IMR-90 (cell line): ENCODE measurements around the gene PIEZO1. TPM values are rescaled to one million over a fixed set of nuclear protein-coding genes. Genes with fewer than 3 reads are reported as not detected.
A peak's percentile ranks its signal among the peaks of the same experiment; 100 is the strongest.
"Not testable (repeated sequence)": the region's sequence is repeated elsewhere in the genome, so short reads cannot be mapped to it uniquely, and the experiment has no call there.

Experiments
- ATAC-seq: fragments of 200-7000 bp; cut with Tn5 transposase; 2 replicates; pipeline ENCODE4 v1.9.1; 2020; ENCODE audit warnings: low read depth, mild to moderate bottlenecking, moderate library complexity
- BruUV-seq: library from RNA; stranded (reverse); fragments of 400-500 nt; replicated peaks from 2 replicates; lab custom pipeline; 2021; lab: Mats Ljungman, UMichigan
- CTCF ChIA-PET: fragments of 300-600 bp; formaldehyde crosslinking; extraction: SDS; loops from one replicate; lab custom pipeline; 2021; ENCODE audit warnings: antibody characterized with exemption; lab: Yijun Ruan, JAX
- POLR2A ChIA-PET: fragments of 300-600 bp; sonication (Branson Sonifier 250); formaldehyde crosslinking; loops from one replicate; lab custom pipeline; 2022; ENCODE audit warnings: antibody characterized with exemption; ENCODE audit not compliant: unreplicated experiment; lab: Charles Lee
- DNase-seq: peaks from one replicate; pipeline ENCODE4 v3.0.0; 2013
- H2AFZ ChIP-seq: replicated peaks from 2 replicates; pipeline ENCODE3; 2013; ENCODE audit warnings: low read length, mild to moderate bottlenecking; ENCODE audit not compliant: poor library complexity
- H2AK5ac ChIP-seq: 2 replicates; pipeline ENCODE4 v1.6.1; 2013; ENCODE audit warnings: low read depth, low read length, inconsistent platforms
- H2AK9ac ChIP-seq: replicated peaks from 2 replicates; pipeline ENCODE3; 2013; ENCODE audit warnings: mild to moderate bottlenecking, low read depth, low read length, moderate library complexity; ENCODE audit not compliant: poor library complexity
- H2BK120ac ChIP-seq: 2 replicates; pipeline ENCODE4 v1.6.1; 2013; ENCODE audit warnings: low read depth, low read length, inconsistent platforms
- H2BK15ac ChIP-seq: 3 replicates; pipeline ENCODE4 v1.6.1; 2013; ENCODE audit warnings: low read depth, low read length, inconsistent platforms
- H2BK20ac ChIP-seq: 2 replicates; pipeline ENCODE4 v1.6.1; 2013; ENCODE audit warnings: low read depth, mild to moderate bottlenecking, inconsistent platforms, low read length, moderate library complexity
- H2BK5ac ChIP-seq: 2 replicates; pipeline ENCODE4 v1.6.1; 2013; ENCODE audit warnings: mild to moderate bottlenecking, low read depth, low read length, inconsistent platforms; ENCODE audit not compliant: poor library complexity, severe bottlenecking
- H3K14ac ChIP-seq: replicated peaks from 2 replicates; pipeline ENCODE4 v1.6.1; 2013; ENCODE audit warnings: low read depth, low read length, inconsistent platforms
- H3K18ac ChIP-seq: 2 replicates; pipeline ENCODE4 v1.6.1; 2013; ENCODE audit warnings: low read depth, low read length, control low read depth
- H3K23ac ChIP-seq: 2 replicates; pipeline ENCODE4 v1.6.1; 2013; ENCODE audit warnings: low read depth, low read length, inconsistent platforms
- H3K27ac ChIP-seq: 2 replicates; pipeline ENCODE4 v1.5.1; 2013; ENCODE audit warnings: mild to moderate bottlenecking, control low read depth, low read length; ENCODE audit not compliant: insufficient read depth
- H3K27me3 ChIP-seq: 2 replicates; pipeline ENCODE4 v1.6.1; 2013; ENCODE audit warnings: low read length; ENCODE audit not compliant: control insufficient read depth, insufficient read depth
- H3K36me3 ChIP-seq: 2 replicates; pipeline ENCODE4 v1.6.1; 2013; ENCODE audit warnings: low read length, mixed read lengths; ENCODE audit not compliant: control insufficient read depth, insufficient read depth
- H3K4ac ChIP-seq: 2 replicates; pipeline ENCODE4 v1.6.1; 2013; ENCODE audit warnings: low read depth, low read length, inconsistent platforms
- H3K4me1 ChIP-seq: 2 replicates; pipeline ENCODE4 v1.6.1; 2013; ENCODE audit warnings: low read length, mixed read lengths; ENCODE audit not compliant: control insufficient read depth, insufficient read depth
- H3K4me2 ChIP-seq: 2 replicates; pipeline ENCODE4 v1.6.1; 2013; ENCODE audit warnings: low read depth, mild to moderate bottlenecking, control low read depth, low read length, moderate library complexity
- H3K4me3 ChIP-seq: 2 replicates; pipeline ENCODE4 v1.5.1; 2013; ENCODE audit warnings: low read depth, mild to moderate bottlenecking, control low read depth, low read length, moderate library complexity; ENCODE audit not compliant: insufficient read depth
- H3K56ac ChIP-seq: 2 replicates; pipeline ENCODE4 v1.6.1; 2013; ENCODE audit warnings: low read length, inconsistent platforms; ENCODE audit not compliant: insufficient read depth; ENCODE audit errors: extremely low read depth
- H3K79me1 ChIP-seq, 2 experiments: 2 replicates each; pipeline ENCODE4 v1.6.1; 2013; ENCODE audit warnings: low read length in 2 of 2, inconsistent platforms in 1 of 2, low read depth in 1 of 2
- H3K9ac ChIP-seq: 2 replicates; pipeline ENCODE4 v1.6.1; 2013; ENCODE audit warnings: low read depth, low read length, control low read depth
- H3K9me1 ChIP-seq: 2 replicates; pipeline ENCODE4 v1.6.1; 2013; ENCODE audit warnings: low read length, inconsistent platforms; ENCODE audit not compliant: insufficient read depth
- H3K9me3 ChIP-seq: 2 replicates; pipeline ENCODE4 v1.6.1; 2013; ENCODE audit warnings: low read length; ENCODE audit not compliant: control insufficient read depth, insufficient read depth
- H4K20me1 ChIP-seq: 2 replicates; pipeline ENCODE4 v1.6.1; 2013; ENCODE audit warnings: low read length, inconsistent platforms; ENCODE audit not compliant: insufficient read depth
- H4K5ac ChIP-seq: 2 replicates; pipeline ENCODE4 v1.6.1; 2013; ENCODE audit warnings: mild to moderate bottlenecking, low read depth, low read length, control low read depth
- H4K8ac ChIP-seq, 2 experiments: 2 replicates each; pipeline ENCODE4 v1.6.1; 2013; ENCODE audit warnings: low read depth in 2 of 2, low read length in 2 of 2, control low read depth in 1 of 2, inconsistent platforms in 1 of 2
- H4K91ac ChIP-seq: 2 replicates; pipeline ENCODE4 v1.6.1; 2013; ENCODE audit warnings: low read depth, low read length, inconsistent platforms; ENCODE audit not compliant: insufficient read depth
- BHLHE40 ChIP-seq: fragments of 150-350 bp; IDR thresholded peaks from 2 replicates; pipeline ENCODE4 v1.6.1; 2016; ENCODE audit warnings: mild to moderate bottlenecking, low read depth, low read length
- CEBPB ChIP-seq: IDR thresholded peaks from 2 replicates; pipeline ENCODE4 v1.6.1; 2012; ENCODE audit warnings: low read depth, low read length, improper control_type of control experiment
- FOS ChIP-seq: fragments of 150-350 bp; IDR thresholded peaks from 2 replicates; pipeline ENCODE4 v1.6.1; 2016; ENCODE audit warnings: low read depth, low read length
- MAFK ChIP-seq: IDR thresholded peaks from 2 replicates; pipeline ENCODE4 v1.6.1; 2012; ENCODE audit warnings: low read depth, low read length, improper control_type of control experiment
- MAZ ChIP-seq: IDR thresholded peaks from 2 replicates; pipeline ENCODE4 v1.6.1; 2012; ENCODE audit warnings: low read depth, mild to moderate bottlenecking, low read length, improper control_type of control experiment, moderate library complexity, borderline replicate concordance
- POLR2A ChIP-seq: IDR thresholded peaks from 2 replicates; pipeline ENCODE4 v1.6.1; 2012; ENCODE audit warnings: mild to moderate bottlenecking, low read depth, low read length
- RAD21 ChIP-seq: IDR thresholded peaks from 2 replicates; pipeline ENCODE4 v1.6.1; 2012; ENCODE audit warnings: low read length, improper control_type of control experiment
- RFX5 ChIP-seq: IDR thresholded peaks from 2 replicates; pipeline ENCODE4 v1.8.0; 2012; ENCODE audit warnings: low read depth, mild to moderate bottlenecking, low read length, moderate library complexity
- WGBS, 2 experiments: methylation state at CpG; one replicate each; pipeline versions ENCODE4 v1.1.5 to v1.1.7; 2013; ENCODE audit warnings: missing lambda C conversion rate in 2 of 2; ENCODE audit not compliant: insufficient read length in 1 of 2; ENCODE audit errors: extremely low coverage in 2 of 2; 5-methylcytosine and 5-hydroxymethylcytosine counted together
- dilution Hi-C: fragments of 300-500 bp; cut with HindIII; formaldehyde crosslinking; loops from one replicate; pipeline ENCODE4 v1.14.3; 2018; ENCODE audit warnings: low sequenced_read_pairs; ENCODE audit not compliant: unreplicated experiment
- in situ Hi-C: fragments of 300-500 bp; cut with MboI; formaldehyde crosslinking; loops from 3 replicates; pipeline ENCODE4 v1.14.3; 2019; ENCODE audit warnings: low sequenced_read_pairs, inconsistent platforms, mixed read lengths
- intact Hi-C: fragments of 100-400 bp; cut with micrococcal nuclease; formaldehyde crosslinking; loops from 2 replicates; pipeline ENCODE4 v1.10.0; 2022
- polyA plus RNA-seq, 3 experiments: library from polyadenylated mRNA; depleted of rRNA; stranded (reverse); fragments of >200 nt; gene quantifications; 2 replicates each; pipeline ENCODE4 v1.2.3, GENCODE V29; 2012; ENCODE audit warnings: low replicate concordance in 1 of 3
- total RNA-seq: library from RNA; depleted of rRNA; stranded (reverse); fragments of >200 nt; gene quantifications from 2 replicates; pipeline ENCODE4 v1.2.3, GENCODE V29; 2012

The PIEZO1 gene
- total and polyA plus RNA-seq, 2 of the 4 experiments (the other 2 are of a cell fraction) = 36.2 to 372 TPM

DNA sequence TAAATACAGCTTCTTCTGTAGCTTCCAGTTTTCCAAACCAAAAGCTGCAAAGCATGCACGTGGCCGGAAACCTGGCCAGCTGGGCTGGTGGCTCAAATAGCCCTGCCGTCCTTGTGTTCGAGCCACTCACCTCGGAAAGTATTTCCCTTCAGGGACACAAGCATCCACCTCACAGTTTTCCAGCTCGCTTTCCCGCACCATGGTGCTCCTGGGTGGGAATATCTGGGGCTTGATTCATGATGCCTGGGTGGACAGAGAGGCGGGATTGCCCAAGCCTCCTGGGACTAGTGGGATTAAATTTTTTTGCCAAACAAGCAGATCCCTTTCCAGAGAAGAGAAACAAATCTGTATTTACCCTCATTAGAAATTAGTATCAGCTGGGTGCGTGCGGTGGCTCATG, 115.0 kb downstream of the PIEZO1 start:
- in situ Hi-C loops (no loop called here), intact Hi-C loops (no loop called here), dilution Hi-C loops (no loop called here)
- Histone ChIP-seq H4K20me1 (no peaks in the 10 kb centered on the region), H2BK120ac (no peak overlapping the region), H3K9ac (no peak overlapping the region), H3K4me3 (no peak overlapping the region), H3K18ac (no peak overlapping the region), H3K4me1 (no peaks in the 10 kb centered on the region), H3K56ac (no peak overlapping the region), H2BK15ac (no peak overlapping the region), H3K36me3 (peaks cover 7% of the 10 kb centered on the region; the same call in 1 of the 2 replicates), H3K9me1 (no peaks in the 10 kb centered on the region), H2AK9ac (peak overlapping the region; percentile 8), H3K27ac (no peak overlapping the region), H3K14ac (no peak overlapping the region), H4K5ac (no peak overlapping the region), H3K79me1 (0 out of 4 replicates have a peak, but pooled peaks cover 0 to 2% of the 10 kb centered on the region in 2 experiments), H4K8ac (no peak overlapping the region), H3K4ac (no peak overlapping the region), H2BK5ac (no peak overlapping the region), H2AFZ (no peak overlapping the region), H3K27me3 (no peaks in the 10 kb centered on the region), H3K23ac (no peak overlapping the region), H2AK5ac (no peak overlapping the region), H2BK20ac (no peak overlapping the region), H3K4me2 (no peak overlapping the region), H3K9me3 (no peaks in the 10 kb centered on the region), H4K91ac (no peak overlapping the region)
- no peak for TF ChIP-seq RAD21
- no peak for TF ChIP-seq BHLHE40
- no peak for TF ChIP-seq FOS
- TF ChIP-seq MAZ = no peak
- no peak for TF ChIP-seq CEBPB
- no peak for TF ChIP-seq MAFK
- TF ChIP-seq RFX5 = no peak
- no peak for TF ChIP-seq POLR2A
- no TSS peak for BruUV-seq
- DNase-seq (no peak), ATAC-seq (no peak)
- ChIA-PET CTCF (no interaction called here), POLR2A (no interaction called here)
- 90% methylated on average over 2 of the region's 10 CpGs; no CpG with 5 or more reads in 1 of the 2 experiments for WGBS, 2 experiments

DNA sequence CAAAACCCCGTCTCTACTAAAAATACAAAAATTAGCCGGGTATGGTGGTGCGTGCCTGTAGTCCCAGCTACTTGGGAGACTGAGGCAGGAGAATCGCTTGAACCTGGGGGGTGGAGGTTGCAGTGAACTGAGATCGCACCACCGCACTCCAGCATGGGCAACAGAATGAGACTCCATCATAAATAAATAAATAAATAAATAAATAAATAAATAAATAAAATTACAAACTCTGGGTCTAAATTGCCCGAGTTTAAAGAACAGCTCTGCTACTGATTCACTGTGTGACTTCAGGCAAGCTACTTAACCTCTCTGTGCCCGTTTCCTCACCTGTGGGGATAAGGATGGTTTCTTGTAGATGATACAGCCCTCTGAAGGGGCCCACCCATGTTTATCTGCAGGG, 115.5 kb downstream of the PIEZO1 start:
- H3K36me3 ChIP-seq, intact Hi-C loops, H4K5ac ChIP-seq, H3K9me3 ChIP-seq, BruUV-seq, in situ Hi-C loops, H3K9me1 ChIP-seq, H2BK15ac ChIP-seq, H3K56ac ChIP-seq, H3K18ac ChIP-seq, H2AFZ ChIP-seq, H4K8ac ChIP-seq, H3K79me1 ChIP-seq, H3K4ac ChIP-seq, H2BK20ac ChIP-seq, DNase-seq, POLR2A ChIA-PET, ATAC-seq, H4K91ac ChIP-seq, H3K23ac ChIP-seq, CTCF ChIA-PET, H2AK5ac ChIP-seq, H3K4me3 ChIP-seq, H3K4me1 ChIP-seq, H3K27me3 ChIP-seq, H3K27ac ChIP-seq, H2AK9ac ChIP-seq, H3K14ac ChIP-seq, H4K20me1 ChIP-seq, dilution Hi-C loops, H2BK5ac ChIP-seq, H2BK120ac ChIP-seq, H3K4me2 ChIP-seq, H3K9ac ChIP-seq: not testable (repeated sequence)
- no CpG with 5 or more reads among the region's 8 CpGs for WGBS, 2 experiments
